Transverse colon (tissue), 3 donors: ENCODE results near the gene TANK.

Experiments used
- CTCF ChIP-seq, 5 experiments: fragments of 200-600 bp in 3 of 5; fragments of 450-650 bp in 2 of 5; sonication (generic) in 3 of 5; IDR thresholded peaks; 1 replicate in 2 of 5; 2 replicates in 3 of 5; pipeline ENCODE4 v1.5.1; 2016 to 2017; ENCODE audit warnings: antibody characterized with exemption in 5 of 5, inconsistent platforms in 3 of 5, mild to moderate bottlenecking in 2 of 5, moderate library complexity in 1 of 5
- POLR2A ChIP-seq: fragments of 450-650 bp; IDR thresholded peaks from one replicate; pipeline ENCODE4 v1.6.1; 2016; ENCODE audit warnings: antibody characterized with exemption, mild to moderate bottlenecking, moderate library complexity

- TF ChIP-seq CTCF (IDR thresholded peaks at IDR 0.05) (no peak), POLR2A (no peak)
Measured at GRCh38 chr2:161245671-161246070, 85.4 kb downstream of the TANK start.
